Activated CD4-positive, alpha-beta T cell treated with anti-CD3 and anti-CD28 coated beads for 36 hours (primary cell): Measurements from ENCODE around the gene YWHAB. TPM values are rescaled to one million over a fixed set of nuclear protein-coding genes. Genes with fewer than 3 reads are reported as not detected.
A peak's percentile ranks its signal among the peaks of the same experiment; 100 is the strongest.

Source experiments
- ATAC-seq: fragments of 200-7000 bp; cut with Tn5 transposase; one replicate; pipeline ENCODE4 v1.10.0; 2021; ENCODE audit warnings: mild to moderate bottlenecking, moderate library complexity
- CTCF ChIA-PET: fragments of 350-600 bp; sonication (Branson Sonifier 250); formaldehyde crosslinking; loops from one replicate; lab custom pipeline; 2021; ENCODE audit warnings: antibody characterized with exemption; lab: Charles Lee
- POLR2A ChIA-PET: fragments of 350-600 bp; sonication (Branson Sonifier 250); formaldehyde crosslinking; loops from one replicate; lab custom pipeline; 2021; ENCODE audit warnings: antibody characterized with exemption, inconsistent platforms; lab: Charles Lee
- DNase-seq: peaks from one replicate; pipeline ENCODE4 v3.0.0-alpha.2; 2020
- H3K27ac Mint-ChIP-seq: one replicate; pipeline ENCODE4 v1.8.0; 2021; ENCODE audit warnings: mixed read lengths
- H3K27me3 Mint-ChIP-seq: one replicate; pipeline ENCODE4 v1.8.0; 2021; ENCODE audit warnings: mixed read lengths
- H3K36me3 Mint-ChIP-seq: one replicate; pipeline ENCODE4 v1.8.0; 2021; ENCODE audit warnings: low read depth, mixed read lengths
- H3K4me1 Mint-ChIP-seq: one replicate; pipeline ENCODE4 v1.8.0; 2021; ENCODE audit warnings: mixed read lengths
- H3K4me3 Mint-ChIP-seq: one replicate; pipeline ENCODE4 v1.8.0; 2021; ENCODE audit warnings: mild to moderate bottlenecking, moderate library complexity, mixed read lengths
- H3K9me3 Mint-ChIP-seq: one replicate; pipeline ENCODE4 v1.8.0; 2021; ENCODE audit warnings: low read depth, mixed read lengths
- intact Hi-C, 2 experiments: fragments of 100-400 bp; cut with DNase I in 1 of 2; cut with micrococcal nuclease in 1 of 2; formaldehyde crosslinking; loops; one replicate each; pipeline versions ENCODE4 v1.14.2 to v1.15.1; 2022 to 2024; cut with DNase I, micrococcal nuclease
- total RNA-seq, 2 experiments: library from RNA; stranded (reverse); gene quantifications; one replicate each; pipeline ENCODE4 v1.2.3, GENCODE V29; 2021

YWHAB gene
- total RNA-seq, 2 experiments from 2014 or later: 273 to 326 TPM

- H3K36me3 Mint-ChIP-seq: peaks cover 45% of the 10 kb centered on the region
- intact Hi-C loops: no loop called here
- no peak overlapping the region for H3K4me3 Mint-ChIP-seq
- peak overlapping the region; percentile 15 for H3K27ac Mint-ChIP-seq
- ChIA-PET CTCF (interaction anchor here (0.6 to 8.8 kb wide), 7 partner anchors 6 to 145 kb away, joined by 3 to 71 read pairs (median 4); partner anchors contain the start of gene YWHAB), POLR2A (interaction anchor here (0.6 kb wide), 1 partner anchor 158 kb away, joined by 4 read pairs; no protein-coding TSS in a partner anchor)
- DNase-seq (no peak), ATAC-seq (no peak)
- H3K27me3 Mint-ChIP-seq: no peaks in the 10 kb centered on the region
- H3K4me1 Mint-ChIP-seq: peaks cover 84% of the 10 kb centered on the region
- no peaks in the 10 kb centered on the region for H3K9me3 Mint-ChIP-seq
Observed at GRCh38 chr20:44896583-44896982, 11.1 kb downstream of the YWHAB start.

DNA sequence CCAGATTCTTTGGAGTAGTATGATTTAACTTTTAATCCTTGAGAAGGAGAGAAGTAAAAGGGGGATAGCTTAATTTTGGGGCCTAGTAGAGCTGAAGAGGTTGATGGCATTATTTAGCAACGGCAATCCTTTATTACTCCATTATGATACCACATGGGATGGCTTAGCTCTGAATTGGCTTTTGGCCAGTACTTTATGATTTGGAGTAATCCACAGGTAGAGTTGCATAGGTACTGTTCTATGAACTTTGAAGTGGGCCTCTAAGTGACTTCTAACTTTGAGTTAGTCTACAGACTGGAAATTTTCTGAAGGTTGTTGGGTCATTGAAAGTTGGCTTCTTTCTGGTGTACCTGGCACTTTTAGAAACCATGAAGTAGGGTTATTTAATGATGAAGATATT lies 11.6 kb downstream of the YWHAB start:
- H3K36me3 Mint-ChIP-seq: peaks cover 42% of the 10 kb centered on the region
- DNase-seq (no peak), ATAC-seq (no peak)
- H3K4me1 Mint-ChIP-seq: peaks cover 79% of the 10 kb centered on the region
- intact Hi-C loops: no loop called here
- no peak overlapping the region for H3K4me3 Mint-ChIP-seq
- ChIA-PET CTCF (interaction anchor here (1.2 to 8.8 kb wide), 5 partner anchors 7 to 141 kb away, joined by 3 to 71 read pairs (median 4); partner anchors contain the start of gene YWHAB), POLR2A (no interaction called here)
- H3K9me3 Mint-ChIP-seq: no peaks in the 10 kb centered on the region
- no peaks in the 10 kb centered on the region for H3K27me3 Mint-ChIP-seq
- peak overlapping the region; percentile 61 for H3K27ac Mint-ChIP-seq

DNA sequence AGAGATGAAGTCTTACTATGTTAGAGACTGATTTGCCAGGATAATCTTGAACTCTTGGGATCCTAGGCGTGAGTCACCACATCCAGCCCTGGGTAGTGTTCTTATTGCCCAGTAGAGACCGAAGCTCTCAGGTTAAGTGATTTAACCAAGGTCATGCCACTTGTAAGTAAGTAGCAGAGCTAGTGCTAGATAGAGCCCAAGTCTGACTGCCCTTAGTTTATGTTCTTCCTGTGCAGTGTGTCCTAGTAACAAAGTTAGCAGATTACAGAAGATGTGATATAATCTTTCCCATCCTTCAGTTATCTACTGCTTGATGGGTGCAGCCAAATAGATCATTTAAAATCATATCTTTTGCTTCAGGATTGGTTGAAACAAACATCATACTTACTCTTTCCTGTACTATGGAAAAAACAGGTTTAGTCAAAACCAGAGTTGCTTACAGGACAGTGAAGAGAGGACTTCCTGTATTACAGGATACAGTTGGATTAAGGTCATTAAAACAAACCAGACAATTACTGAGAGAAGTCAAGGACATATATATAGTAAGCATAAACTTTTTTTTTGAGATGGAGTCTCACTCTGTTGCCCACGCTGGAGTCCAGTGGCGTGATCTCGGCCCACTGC lies 14.8 kb downstream of the YWHAB start:
- peaks cover 50% of the 10 kb centered on the region for H3K36me3 Mint-ChIP-seq
- CTCF ChIA-PET: interaction anchor here (8.8 kb wide), 1 partner anchor 10 kb away, joined by 71 read pairs; no protein-coding TSS in a partner anchor

GRCh38 chr20:44901974-44902373 lies 16.5 kb downstream of the YWHAB start:
- Mint-ChIP-seq H3K27me3 (no peaks in the 10 kb centered on the region), H3K4me3 (no peak overlapping the region), H3K9me3 (no peaks in the 10 kb centered on the region), H3K4me1 (peaks cover 44% of the 10 kb centered on the region), H3K36me3 (peaks cover 56% of the 10 kb centered on the region), H3K27ac (peak overlapping the region; percentile 51)
- ChIA-PET CTCF (interaction anchor here (0.6 to 8.8 kb wide), 4 partner anchors 12 to 154 kb away, joined by 3 to 71 read pairs (median 4); no protein-coding TSS in a partner anchor), POLR2A (interaction anchor here (0.5 to 1.7 kb wide), 3 partner anchors 9 to 11 kb away, joined by 3 to 5 read pairs (median 4); no protein-coding TSS in a partner anchor)
- DNase-seq (no peak), ATAC-seq (peak; percentile 48)
- intact Hi-C loops: no loop called here

More for the DNA sequence above, 14.8 kb downstream of the YWHAB start:
- Mint-ChIP-seq H3K4me1 (peaks cover 60% of the 10 kb centered on the region), H3K27me3 (no peaks in the 10 kb centered on the region), H3K4me3 (no peak overlapping the region), H3K27ac (peak overlapping the region; percentile 89), H3K9me3 (no peaks in the 10 kb centered on the region)
- POLR2A ChIA-PET: interaction anchor here (1.5 kb wide), 1 partner anchor 12 kb away, joined by 3 read pairs; no protein-coding TSS in a partner anchor
- intact Hi-C loops: no loop called here
- ATAC-seq (peak; percentile 79), DNase-seq (no peak)

DNA sequence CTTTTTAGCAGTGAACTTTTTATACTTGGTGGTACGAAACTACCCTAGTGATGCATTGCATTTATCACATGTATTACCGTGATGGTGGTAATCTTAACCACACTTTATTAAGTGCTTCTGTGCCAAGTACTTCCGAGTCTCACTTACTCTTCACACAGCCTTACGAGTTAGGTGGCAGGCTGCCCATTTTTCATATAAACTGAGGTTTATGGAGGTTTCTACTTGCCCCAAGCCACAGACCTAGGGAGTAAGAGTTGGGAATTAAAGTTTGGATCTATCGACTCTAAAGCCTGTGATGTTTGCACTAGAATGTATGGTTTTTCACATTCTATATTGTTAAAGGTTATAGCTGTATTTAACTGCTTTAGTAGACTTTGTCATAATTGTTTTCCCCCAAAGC lies 18.9 kb downstream of the YWHAB start:
- intact Hi-C loops: no loop called here
- no peaks in the 10 kb centered on the region for H3K9me3 Mint-ChIP-seq
- H3K4me3 Mint-ChIP-seq: no peak overlapping the region
- peaks cover 33% of the 10 kb centered on the region for H3K4me1 Mint-ChIP-seq
- no peak overlapping the region for H3K27ac Mint-ChIP-seq
- no peaks in the 10 kb centered on the region for H3K27me3 Mint-ChIP-seq
- peaks cover 59% of the 10 kb centered on the region for H3K36me3 Mint-ChIP-seq
- ChIA-PET POLR2A (no interaction called here), CTCF (interaction anchor here (8.8 kb wide), 1 partner anchor 14 kb away, joined by 71 read pairs; no protein-coding TSS in a partner anchor)
- ATAC-seq: no peak
- no peak for DNase-seq

DNA sequence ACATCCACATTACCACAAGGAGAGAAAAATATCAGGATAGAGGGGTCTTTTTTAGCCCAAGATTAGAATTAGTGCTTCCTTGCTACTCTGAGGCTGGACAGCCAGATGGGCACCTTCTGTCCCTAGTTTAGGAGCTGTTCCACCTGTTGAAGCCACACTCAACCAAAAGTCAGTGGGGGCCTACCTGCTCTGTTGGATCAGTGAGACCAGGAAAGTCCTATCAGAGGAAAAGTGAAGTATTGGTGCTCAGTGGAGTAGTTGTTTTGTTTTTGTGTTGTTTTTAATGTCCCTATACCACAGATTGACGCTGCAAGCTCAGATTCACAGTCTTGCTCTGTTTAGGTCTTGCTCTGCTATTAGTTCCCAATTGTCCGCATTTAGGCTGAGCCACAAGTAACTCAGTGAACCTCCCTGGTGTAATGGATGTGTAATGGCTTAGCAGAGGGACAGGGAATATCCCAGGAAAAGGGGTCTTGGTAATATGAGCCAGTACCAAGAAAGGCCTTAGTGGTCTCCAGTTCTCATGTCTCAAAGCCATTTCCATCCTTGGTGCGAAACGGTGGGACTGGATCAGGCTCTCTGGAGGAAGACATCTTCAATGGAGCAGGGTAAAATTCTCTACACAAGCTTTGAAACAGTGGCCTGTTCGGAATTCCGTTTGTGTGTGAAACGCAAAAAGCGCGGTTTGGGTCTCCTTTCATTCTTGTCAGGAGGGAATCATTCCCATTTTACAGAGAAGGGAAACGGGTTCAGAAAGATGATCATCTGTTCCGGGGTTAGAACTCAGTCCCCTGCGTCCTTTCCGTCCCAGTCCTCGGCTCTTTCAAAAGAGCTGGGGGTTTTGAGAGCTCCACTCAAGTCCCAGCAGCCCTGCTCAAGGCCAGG lies 23.7 kb downstream of the YWHAB start:
- ATAC-seq: no peak
- POLR2A ChIA-PET: interaction anchor here (0.8 to 1.5 kb wide), 4 partner anchors 24 to 58 kb away, joined by 3 to 5 read pairs (median 4); partner anchors contain the start of gene YWHAB
- DNase-seq: no peak
- Mint-ChIP-seq H3K27ac (peak overlapping the region; percentile 64), H3K36me3 (peaks cover 60% of the 10 kb centered on the region), H3K27me3 (no peaks in the 10 kb centered on the region), H3K4me1 (peaks cover 26% of the 10 kb centered on the region), H3K4me3 (peak overlapping the region; percentile 78), H3K9me3 (no peaks in the 10 kb centered on the region)
- intact Hi-C loops: loop anchor here (2.0 to 5.0 kb wide), 2 partner anchors 20 to 1453 kb away; no protein-coding TSS in a partner anchor
- CTCF ChIA-PET: interaction anchor here (0.6 to 4.2 kb wide), 8 partner anchors 8 to 1545 kb away, joined by 3 to 19 read pairs (median 4); partner anchors contain the start of gene YWHAB

DNA sequence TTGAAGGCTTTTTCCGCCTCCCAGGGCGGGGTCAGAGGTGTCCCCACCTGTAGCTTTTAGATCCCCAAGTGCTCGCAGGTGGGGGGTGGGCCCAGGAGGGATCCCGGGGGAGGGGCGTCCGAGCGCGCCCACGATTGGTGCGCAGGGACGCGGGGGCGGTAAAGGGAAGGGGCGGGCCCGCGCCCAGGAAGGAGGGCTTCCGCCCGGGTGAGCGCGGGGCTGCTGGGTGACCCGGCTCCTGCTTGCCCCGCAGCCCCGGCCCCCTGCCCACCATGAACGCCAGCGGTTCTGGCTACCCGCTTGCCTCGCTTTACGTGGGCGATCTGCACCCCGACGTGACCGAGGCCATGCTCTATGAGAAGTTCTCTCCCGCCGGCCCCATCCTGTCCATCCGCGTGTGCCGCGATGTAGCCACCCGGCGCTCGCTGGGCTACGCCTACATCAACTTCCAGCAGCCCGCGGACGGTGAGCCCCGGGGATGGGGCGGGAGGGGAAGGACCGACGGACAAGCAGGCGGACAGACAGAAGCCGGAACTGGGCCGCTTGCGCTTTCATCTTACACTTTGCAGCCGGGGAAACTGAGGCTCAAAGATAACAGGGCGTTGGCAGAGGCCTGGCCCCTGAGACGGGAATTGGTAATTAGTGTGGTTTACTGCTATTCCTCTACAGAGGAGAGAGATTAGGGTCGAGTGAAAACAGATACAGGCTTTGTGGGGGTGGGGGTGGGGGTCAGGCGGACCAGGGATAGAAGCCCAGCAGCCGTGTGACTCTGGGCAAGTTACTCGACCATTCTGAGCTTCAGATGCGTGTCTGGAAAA lies 24.6 kb downstream of the YWHAB start, which contains the start of gene PABPC1L:
TSS of gene PABPC1L (plus strand) at position 189 of the 818 bp plus-strand sequence. CDS start at position 273, 84 bp downstream.
- H3K27ac Mint-ChIP-seq: peak within 1 kb of the TSS; percentile 64
- no peaks in the 10 kb centered on the region for H3K9me3 Mint-ChIP-seq
- no peaks in the 10 kb centered on the region for H3K27me3 Mint-ChIP-seq
- H3K4me1 Mint-ChIP-seq: peaks cover 34% of the 10 kb centered on the region
- H3K4me3 Mint-ChIP-seq: peak within 1 kb of the TSS; percentile 78
- intact Hi-C loops: loop anchor here (1.0 to 5.0 kb wide), 6 partner anchors 21 to 1452 kb away; partner anchors contain the start of genes STK4 (in 1 of the 2), TOMM34 (in 1 of the 2) and YWHAB (in 1 of the 2)
- CTCF ChIA-PET: interaction anchor here (0.6 to 4.2 kb wide), 8 partner anchors 17 to 1546 kb away, joined by 3 to 19 read pairs (median 5); partner anchors contain the start of gene YWHAB
- H3K36me3 Mint-ChIP-seq: peaks cover 59% of the 10 kb centered on the region
- ATAC-seq: peak; percentile 90
- POLR2A ChIA-PET: interaction anchor here (0.8 to 1.5 kb wide), 4 partner anchors 25 to 58 kb away, joined by 3 to 5 read pairs (median 4); partner anchors contain the start of gene YWHAB
- DNase-seq: peak; percentile 86

- peak overlapping the region; percentile 78 for H3K4me3 Mint-ChIP-seq
- CTCF ChIA-PET: interaction anchor here (1.0 to 4.2 kb wide), 5 partner anchors 18 to 185 kb away, joined by 3 to 19 read pairs (median 6); no protein-coding TSS in a partner anchor
- H3K4me1 Mint-ChIP-seq: peaks cover 36% of the 10 kb centered on the region
- POLR2A ChIA-PET: interaction anchor here (0.7 to 1.5 kb wide), 3 partner anchors 9 to 26 kb away, joined by 4 to 5 read pairs (median 5); partner anchors contain the start of gene YWHAB
- no peaks in the 10 kb centered on the region for H3K9me3 Mint-ChIP-seq
- ATAC-seq: no peak
- H3K36me3 Mint-ChIP-seq: peaks cover 56% of the 10 kb centered on the region
- intact Hi-C loops: loop anchor here (1.0 to 5.0 kb wide), 4 partner anchors 25 to 202 kb away; partner anchors contain the start of genes STK4 (in 1 of the 2), TOMM34 (in 1 of the 2) and YWHAB (in 1 of the 2)
- peak overlapping the region; percentile 45 for H3K27ac Mint-ChIP-seq
- peak; percentile 16 for DNase-seq
- H3K27me3 Mint-ChIP-seq: no peaks in the 10 kb centered on the region
Observed at GRCh38 chr20:44910690-44911262, 25.3 kb downstream of the YWHAB start.

DNA sequence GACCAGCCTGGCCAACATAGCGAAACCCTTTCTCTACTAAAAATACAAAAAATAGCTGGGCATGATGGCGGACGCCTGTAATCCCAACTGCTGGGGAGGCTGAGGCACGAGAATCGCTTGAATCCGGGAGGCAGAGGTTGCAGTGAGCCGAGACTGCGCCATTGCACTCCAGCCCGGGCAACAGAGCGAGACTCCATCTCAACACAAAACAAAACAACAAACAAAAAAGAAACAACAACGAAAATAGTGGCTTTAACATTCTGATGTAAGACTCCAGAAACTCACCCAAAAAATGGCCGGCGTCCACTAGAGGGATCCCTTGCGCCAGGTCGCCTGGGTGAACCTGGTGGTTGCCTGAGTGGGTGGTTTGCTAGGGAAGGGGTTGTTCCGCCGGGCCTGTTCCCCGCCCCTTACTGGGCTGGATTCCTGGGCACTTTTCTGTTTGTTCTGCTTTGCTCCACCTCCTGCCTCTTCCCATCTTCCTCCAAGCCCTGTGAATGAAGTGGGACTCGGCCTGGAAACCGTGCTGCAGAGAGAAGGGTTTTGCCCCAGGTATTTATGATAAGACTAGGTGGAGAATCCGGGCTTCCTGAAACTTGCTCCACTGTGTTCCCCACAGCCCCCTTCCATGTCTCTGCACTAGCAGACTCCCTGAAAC lies 25.9 kb downstream of the YWHAB start:
- POLR2A ChIA-PET: interaction anchor here (0.7 to 1.5 kb wide), 3 partner anchors 9 to 26 kb away, joined by 4 to 5 read pairs (median 5); partner anchors contain the start of gene YWHAB
- Mint-ChIP-seq H3K9me3 (no peaks in the 10 kb centered on the region), H3K27ac (peak overlapping the region; percentile 42), H3K4me1 (peaks cover 36% of the 10 kb centered on the region), H3K27me3 (no peaks in the 10 kb centered on the region), H3K4me3 (peak overlapping the region; percentile 64), H3K36me3 (peaks cover 50% of the 10 kb centered on the region)
- CTCF ChIA-PET: interaction anchor here (0.8 to 4.2 kb wide), 4 partner anchors 23 to 185 kb away, joined by 3 to 19 read pairs (median 8); no protein-coding TSS in a partner anchor
- DNase-seq (peak; percentile 78), ATAC-seq (no peak)
- intact Hi-C loops: loop anchor here (5.0 kb wide), 2 partner anchors 56 to 201 kb away; partner anchors contain the start of gene STK4 (in 1 of the 2)
